Cerebellar nuclear complex (tissue), 1 donor: Measurements from ENCODE around the gene TSPAN9.
A peak's percentile ranks its signal among the peaks of the same experiment; 100 is the strongest.

Source experiments
- DNase-seq, 2 experiments: peaks; one replicate each; lab custom pipeline; 2025; lab: John Stamatoyannopoulos, UW

Gene TSPAN9

GRCh38 chr12:3205742-3206519, 128.8 kb downstream of the TSPAN9 start:
- DNase-seq: no peak

- no peak for DNase-seq
These were observed 129.4 kb downstream of the TSPAN9 start for GRCh38 chr12:3206536-3207072.

GRCh38 chr12:3207175-3207574, 130.0 kb downstream of the TSPAN9 start:
- no peak for DNase-seq

GRCh38 chr12:3207858-3208257, 130.7 kb downstream of the TSPAN9 start:
- peak; percentile 19 to 46 for DNase-seq

- peak; percentile 73 to 80 for DNase-seq
These were observed 136.0 kb downstream of the TSPAN9 start for GRCh38 chr12:3213188-3213587.

- no peak for DNase-seq
These were observed 136.6 kb downstream of the TSPAN9 start for GRCh38 chr12:3213768-3214167.

GRCh38 chr12:3214526-3215365, 137.6 kb downstream of the TSPAN9 start:
- DNase-seq: no peak

GRCh38 chr12:3215410-3215975, 138.3 kb downstream of the TSPAN9 start:
- no peak for DNase-seq

- no peak for DNase-seq
These were observed 138.9 kb downstream of the TSPAN9 start for GRCh38 chr12:3216097-3216496.

- DNase-seq: no peak
These were observed 139.8 kb downstream of the TSPAN9 start for GRCh38 chr12:3216726-3217682.

GRCh38 chr12:3217683-3218079, 140.5 kb downstream of the TSPAN9 start:
- no peak for DNase-seq

GRCh38 chr12:3218228-3219171, 141.3 kb downstream of the TSPAN9 start:
- no peak for DNase-seq

- DNase-seq: no peak
These were observed 142.1 kb downstream of the TSPAN9 start for GRCh38 chr12:3219233-3219632.

GRCh38 chr12:3220382-3221321, 143.5 kb downstream of the TSPAN9 start:
- DNase-seq: no peak

- no peak for DNase-seq
These were observed 145.1 kb downstream of the TSPAN9 start for GRCh38 chr12:3222306-3222705.

- no peak for DNase-seq
These were observed 145.8 kb downstream of the TSPAN9 start for GRCh38 chr12:3222979-3223378.

GRCh38 chr12:3223601-3224529, 146.7 kb downstream of the TSPAN9 start:
- no peak for DNase-seq

GRCh38 chr12:3224530-3224903, 147.3 kb downstream of the TSPAN9 start:
- no peak for DNase-seq
